Mucosa of rectum (tissue), 2 donors: ENCODE results near the gene CATSPERD.
"Not testable (repeated sequence)": the region's sequence is repeated elsewhere in the genome, so short reads cannot be mapped to it uniquely, and the experiment has no call there.

Experiments used
- H3K27ac ChIP-seq, 2 donors: one replicate each; pipeline ENCODE4 v1.7.0; 2013; ENCODE audit warnings: inconsistent platforms in 2 of 2, low read depth in 2 of 2, low read length in 2 of 2
- H3K27me3 ChIP-seq, 2 donors: one replicate each; pipeline ENCODE4 v1.7.0; 2013; ENCODE audit warnings: low read length in 2 of 2; ENCODE audit not compliant: control insufficient read depth in 2 of 2, insufficient read depth in 2 of 2
- H3K36me3 ChIP-seq, 2 donors: one replicate each; pipeline ENCODE4 v1.7.0; 2013; ENCODE audit warnings: low read length in 2 of 2; ENCODE audit not compliant: control insufficient read depth in 2 of 2, insufficient read depth in 2 of 2
- H3K4me1 ChIP-seq, 2 donors: one replicate each; pipeline ENCODE4 v1.7.0; 2013; ENCODE audit warnings: low read length in 2 of 2, mild to moderate bottlenecking in 1 of 2; ENCODE audit not compliant: control insufficient read depth in 2 of 2, insufficient read depth in 2 of 2
- H3K4me3 ChIP-seq, 2 donors: one replicate each; pipeline ENCODE4 v1.7.0; 2013; ENCODE audit warnings: low read length in 2 of 2
- H3K9ac ChIP-seq, 2 donors: one replicate each; pipeline ENCODE4 v1.7.0; 2013; ENCODE audit warnings: low read length in 2 of 2, low read depth in 1 of 2, mild to moderate bottlenecking in 1 of 2
- H3K9me3 ChIP-seq, 2 donors: one replicate each; pipeline ENCODE4 v1.7.0; 2013; ENCODE audit warnings: low read length in 2 of 2; ENCODE audit not compliant: control insufficient read depth in 2 of 2
- donor health status: healthy.
- donor health status: Normal muscosa, but diverticular disease.

Gene CATSPERD

GRCh38 chr19:5743630-5744029 is 23.2 kb downstream of the CATSPERD start:
- Histone ChIP-seq H3K27me3 (no peaks in the 10 kb centered on the region), H3K27ac (no peak overlapping the region), H3K9ac (no peak overlapping the region), H3K4me3 (no peak overlapping the region), H3K36me3 (no peaks in the 10 kb centered on the region), H3K4me1 (no peaks in the 10 kb centered on the region), H3K9me3 (no peaks in the 10 kb centered on the region)

GRCh38 chr19:5744999-5745398 is 24.6 kb downstream of the CATSPERD start:
- not testable (repeated sequence) for H3K4me3 ChIP-seq, H3K4me1 ChIP-seq, H3K9me3 ChIP-seq, H3K36me3 ChIP-seq, H3K9ac ChIP-seq, H3K27ac ChIP-seq, H3K27me3 ChIP-seq

- H3K36me3 ChIP-seq, H3K9ac ChIP-seq, H3K27ac ChIP-seq, H3K4me1 ChIP-seq, H3K9me3 ChIP-seq, H3K27me3 ChIP-seq, H3K4me3 ChIP-seq: not testable (repeated sequence)
Observed at GRCh38 chr19:5748920-5749319, 28.5 kb downstream of the CATSPERD start.

GRCh38 chr19:5749505-5749904 is 29.1 kb downstream of the CATSPERD start:
- no peaks in the 10 kb centered on the region for H3K4me1 ChIP-seq
- no peaks in the 10 kb centered on the region for H3K27me3 ChIP-seq
- no peaks in the 10 kb centered on the region for H3K9me3 ChIP-seq

GRCh38 chr19:5751709-5752108 is 31.3 kb downstream of the CATSPERD start:
- Histone ChIP-seq H3K9ac (no peak overlapping the region), H3K27ac (no peak overlapping the region), H3K4me3 (no peak overlapping the region), H3K9me3 (no peaks in the 10 kb centered on the region), H3K36me3 (no peaks in the 10 kb centered on the region), H3K4me1 (no peaks in the 10 kb centered on the region), H3K27me3 (no peaks in the 10 kb centered on the region)

More at GRCh38 chr19:5749505-5749904, 29.1 kb downstream of the CATSPERD start:
- Histone ChIP-seq H3K4me3 (no peak overlapping the region), H3K36me3 (no peaks in the 10 kb centered on the region), H3K27ac (no peak overlapping the region), H3K9ac (no peak overlapping the region)

- H3K4me1 ChIP-seq: no peaks in the 10 kb centered on the region
- no peaks in the 10 kb centered on the region for H3K9me3 ChIP-seq
- peaks cover 0 to 5% of the 10 kb centered on the region in 2 donors for H3K27me3 ChIP-seq
- H3K36me3 ChIP-seq: no peaks in the 10 kb centered on the region
- no peak overlapping the region for H3K27ac ChIP-seq
- H3K4me3 ChIP-seq: no peak overlapping the region
- H3K9ac ChIP-seq: no peak overlapping the region
Observed at GRCh38 chr19:5753743-5754142, 33.3 kb downstream of the CATSPERD start.

- Histone ChIP-seq H3K27ac (no peak overlapping the region), H3K4me3 (no peak overlapping the region), H3K4me1 (no peaks in the 10 kb centered on the region), H3K9me3 (no peaks in the 10 kb centered on the region), H3K27me3 (peaks cover 0 to 5% of the 10 kb centered on the region in 2 donors), H3K9ac (no peak overlapping the region), H3K36me3 (no peaks in the 10 kb centered on the region)
Observed at GRCh38 chr19:5762608-5763217, 42.3 kb downstream of the CATSPERD start.

GRCh38 chr19:5765220-5765619 is 44.8 kb downstream of the CATSPERD start:
- H3K4me3 ChIP-seq: no peak overlapping the region
- H3K27ac ChIP-seq: no peak overlapping the region
- H3K27me3 ChIP-seq: no peaks in the 10 kb centered on the region
- H3K9ac ChIP-seq: no peak overlapping the region
- H3K9me3 ChIP-seq: no peaks in the 10 kb centered on the region
- no peaks in the 10 kb centered on the region for H3K36me3 ChIP-seq
- H3K4me1 ChIP-seq: no peaks in the 10 kb centered on the region

GRCh38 chr19:5767949-5768348 is 47.5 kb downstream of the CATSPERD start:
- H3K36me3 ChIP-seq: no peaks in the 10 kb centered on the region
- H3K4me1 ChIP-seq: no peaks in the 10 kb centered on the region
- no peaks in the 10 kb centered on the region for H3K9me3 ChIP-seq
- no peaks in the 10 kb centered on the region for H3K27me3 ChIP-seq
- no peak overlapping the region for H3K9ac ChIP-seq
- H3K4me3 ChIP-seq: no peak overlapping the region
- no peak overlapping the region for H3K27ac ChIP-seq

- H3K4me1 ChIP-seq: no peaks in the 10 kb centered on the region
- no peaks in the 10 kb centered on the region for H3K27me3 ChIP-seq
- no peaks in the 10 kb centered on the region for H3K9me3 ChIP-seq
- H3K27ac ChIP-seq: no peak overlapping the region
- no peaks in the 10 kb centered on the region for H3K36me3 ChIP-seq
- H3K4me3 ChIP-seq: no peak overlapping the region
- H3K9ac ChIP-seq: no peak overlapping the region
Observed at GRCh38 chr19:5772416-5772815, 52.0 kb downstream of the CATSPERD start.

GRCh38 chr19:5773276-5773675 is 52.8 kb downstream of the CATSPERD start:
- no peak overlapping the region for H3K4me3 ChIP-seq
- H3K9ac ChIP-seq: no peak overlapping the region
- H3K9me3 ChIP-seq: no peaks in the 10 kb centered on the region
- no peaks in the 10 kb centered on the region for H3K4me1 ChIP-seq
- no peak overlapping the region for H3K27ac ChIP-seq
- H3K36me3 ChIP-seq: no peaks in the 10 kb centered on the region
- no peaks in the 10 kb centered on the region for H3K27me3 ChIP-seq
